K562 (cell line): ENCODE measurements around the gene HEY2. TPM values are rescaled to one million over a fixed set of nuclear protein-coding genes. Genes with fewer than 3 reads are reported as not detected.

Experiments used
- ATAC-seq: fragments of 200-7000 bp; cut with Tn5 transposase; 3 replicates; pipeline ENCODE4 v1.9.1; 2020; ENCODE audit warnings: moderate library complexity
- BruUV-seq: library from RNA; stranded (reverse); fragments of 400-500 nt; replicated peaks from 2 replicates; lab custom pipeline; 2021; lab: Mats Ljungman, UMichigan
- CTCF ChIA-PET: fragments of 300-600 bp; formaldehyde crosslinking; extraction: SDS; loops from one replicate; lab custom pipeline; 2021; ENCODE audit warnings: low intra/inter-chr PET ratio; lab: Yijun Ruan, JAX
- POLR2A ChIA-PET: fragments of 300-600, 350-650 bp; sonication (Branson Sonifier 250); formaldehyde crosslinking; extraction: SDS; loops from one replicate; lab custom pipeline; 2021; ENCODE audit warnings: antibody characterized with exemption, inconsistent platforms; lab: Yijun Ruan, JAX
- DNase-seq, 4 experiments: peaks; one replicate each; pipeline versions ENCODE4 v3.0.0 to v3.0.0-alpha.2; 2011 to 2018; ENCODE audit warnings: low spot score in 3 of 4, mixed read lengths in 3 of 4; ENCODE audit errors: extremely low read depth in 1 of 4
- FAIRE-seq: peaks from 2 replicates; lab custom pipeline; 2011; peaks lifted over from hg19 to GRCh38; lab: Jason Lieb, UNC
- H2AFZ ChIP-seq: 2 replicates; pipeline ENCODE4 v1.6.0; 2011; ENCODE audit warnings: low read depth, low read length, control low read depth, inconsistent platforms
- H3K27ac ChIP-seq: fragments of 200-600 bp; 3 replicates; pipeline ENCODE4 v1.8.0; 2011; ENCODE audit warnings: low read depth, mild to moderate bottlenecking, control low read depth, inconsistent platforms, low read length, moderate library complexity, mixed read lengths; ENCODE audit errors: extremely low read depth
- H3K27me3 ChIP-seq, 2 experiments: fragments of 300-600 bp in 1 of 2; 2 replicates in 1 of 2; 3 replicates in 1 of 2; pipeline versions ENCODE4 v1.6.0 to v1.8.0; 2011; ENCODE audit warnings: inconsistent platforms in 2 of 2, low read length in 2 of 2, mild to moderate bottlenecking in 1 of 2, mixed read lengths in 1 of 2, moderate library complexity in 1 of 2; ENCODE audit not compliant: control insufficient read depth in 2 of 2, insufficient read depth in 2 of 2
- H3K36me3 ChIP-seq: fragments of 300-600 bp; 3 replicates; pipeline ENCODE4 v1.8.0; 2011; ENCODE audit warnings: mild to moderate bottlenecking, low read length, inconsistent platforms; ENCODE audit not compliant: control insufficient read depth, insufficient read depth
- H3K4me1 ChIP-seq, 2 experiments: fragments of 200-600 bp in 1 of 2; replicated peaks in 1 of 2; 2 replicates in 1 of 2; 3 replicates in 1 of 2; pipeline versions ENCODE4 v1.5.1 to v1.8.0; 2011; ENCODE audit warnings: inconsistent platforms in 2 of 2, low read length in 2 of 2, mild to moderate bottlenecking in 1 of 2, mixed read lengths in 1 of 2, moderate library complexity in 1 of 2; ENCODE audit not compliant: control insufficient read depth in 2 of 2, insufficient read depth in 2 of 2
- H3K4me2 ChIP-seq: 2 replicates; pipeline ENCODE4 v1.6.1; 2011; ENCODE audit warnings: low read length, control low read depth, inconsistent platforms, mixed read lengths; ENCODE audit not compliant: insufficient read depth
- H3K4me3 ChIP-seq: fragments of 200-600 bp; sonication (generic), shearing (Covaris generic); 2 replicates; pipeline ENCODE4 v1.5.1; 2016; ENCODE audit warnings: control low read depth, inconsistent platforms
- H3K79me2 ChIP-seq: fragments of 200-600 bp; 3 replicates; pipeline ENCODE4 v1.8.0; 2011; ENCODE audit warnings: low read length, inconsistent platforms; ENCODE audit not compliant: control insufficient read depth, insufficient read depth
- H3K9ac ChIP-seq, 2 experiments: 2 replicates each; pipeline versions ENCODE4 v1.6.0 to v1.6.1; 2011; ENCODE audit warnings: low read depth in 2 of 2, low read length in 2 of 2, control low read depth in 1 of 2, inconsistent platforms in 1 of 2, mild to moderate bottlenecking in 1 of 2, mixed read lengths in 1 of 2; ENCODE audit not compliant: insufficient read depth in 1 of 2
- H3K9me1 ChIP-seq: one replicate; pipeline ENCODE4 v1.6.0; 2011; ENCODE audit warnings: inconsistent platforms, mild to moderate bottlenecking, low read length, moderate library complexity; ENCODE audit not compliant: control insufficient read depth, insufficient read depth
- H3K9me3 ChIP-seq: replicated peaks from 2 replicates; pipeline ENCODE4 v1.5.1; 2011; ENCODE audit warnings: low read depth, low read length, inconsistent platforms; ENCODE audit not compliant: control insufficient read depth, insufficient read depth
- H4K20me1 ChIP-seq: replicated peaks from 2 replicates; pipeline ENCODE4 v1.6.1; 2011; ENCODE audit warnings: low read length, inconsistent platforms, mixed read lengths; ENCODE audit not compliant: control insufficient read depth, insufficient read depth
- ELK1 ChIP-seq: sonication (generic); formaldehyde crosslinking; IDR thresholded peaks from 2 replicates; pipeline ENCODE4 v1.8.1; 2022; ENCODE audit warnings: missing genetic modification reagents
- ETV5 ChIP-seq: sonication (generic); formaldehyde crosslinking; IDR thresholded peaks from 2 replicates; pipeline ENCODE4 v1.4.0; 2020; ENCODE audit warnings: low read depth, mild to moderate bottlenecking, missing genetic modification reagents
- FOXP4 ChIP-seq: sonication (generic); formaldehyde crosslinking; IDR thresholded peaks from 2 replicates; pipeline ENCODE4 v1.8.0; 2022; ENCODE audit warnings: mild to moderate bottlenecking, missing genetic modification reagents, borderline replicate concordance
- HMGN3 ChIP-seq: IDR thresholded peaks from 2 replicates; pipeline ENCODE4 v1.6.1; 2011; ENCODE audit warnings: borderline replicate concordance, low read depth, mild to moderate bottlenecking, mixed read lengths, low read length; ENCODE audit not compliant: insufficient read length; ENCODE audit errors: extremely low read depth
- POLR3A ChIP-seq: IDR thresholded peaks from 2 replicates; pipeline ENCODE4 v1.6.1; 2011; ENCODE audit warnings: borderline replicate concordance, mild to moderate bottlenecking, moderate library complexity; ENCODE audit not compliant: insufficient read length, insufficient read depth; ENCODE audit errors: extremely low read depth
- SLC30A9 ChIP-seq: fragments of 250-450 bp; sonication (Bioruptor Pico); IDR thresholded peaks from 2 replicates; pipeline ENCODE4 v1.8.0; 2022; ENCODE audit warnings: mild to moderate bottlenecking, moderate library complexity
- ZBTB8A ChIP-seq: fragments of 450-650 bp; IDR thresholded peaks from 2 replicates; pipeline ENCODE4 v1.6.1; 2018; ENCODE audit warnings: mild to moderate bottlenecking, moderate library complexity; ENCODE audit not compliant: partially characterized antibody
- ZNF24 ChIP-seq: fragments of 450-650 bp; IDR thresholded peaks from 2 replicates; pipeline ENCODE4 v1.6.1; 2016
- WGBS: fragments of 100-300 bp; shearing (Covaris generic); methylation state at CpG from one replicate; pipeline ENCODE4 v1.1.6; 2016; ENCODE audit warnings: low coverage, mixed read lengths; ENCODE audit not compliant: insufficient coverage; ENCODE audit errors: missing lambda C conversion rate; 5-methylcytosine and 5-hydroxymethylcytosine counted together
- in situ Hi-C: fragments of 300-500 bp; cut with MboI; formaldehyde crosslinking; loops from 4 replicates; pipeline ENCODE4 v1.15.0; 2018; ENCODE audit warnings: inconsistent platforms, mixed read lengths
- intact Hi-C: fragments of 100-400 bp; cut with micrococcal nuclease; formaldehyde crosslinking; loops from 2 replicates; pipeline ENCODE4 v1.14.2; 2022
- polyA plus RNA-seq, 8 experiments: library from polyadenylated mRNA; depleted of rRNA in 4 of 8; stranded (reverse) in 5 of 8; unstranded in 3 of 8; fragments of >200 nt; fragmentation: Nextera tagmentation in 2 of 8; fragmentation: Illumina TruSeq in 1 of 8; extraction: Ambion mirVana in 2 of 8; extraction: Trizol in 1 of 8; gene quantifications; 2 replicates each; pipeline versions ENCODE4 v1.2.1 to v1.2.3, GENCODE V29; 2011 to 2014; ENCODE audit warnings: inconsistent platforms in 1 of 8, missing spikeins in 1 of 8
- total RNA-seq, 7 experiments: library from RNA; depleted of rRNA in 6 of 7; stranded (reverse); fragments of >200 nt in 6 of 7; fragmentation: Illumina TruSeq in 2 of 7; extraction: Trizol in 2 of 7; gene quantifications; 2 replicates each; pipeline versions ENCODE4 v1.2.1 to v1.2.3, GENCODE V29; 2011 to 2021; ENCODE audit warnings: low replicate concordance in 1 of 7

HEY2 gene
- total and polyA plus RNA-seq, 9 of the 15 experiments (the other 6 are each of a cell fraction or from before 2014, with no cell fraction given): 0.03 to 0.07 (median 0.06) TPM; not detected in 5

GRCh38 chr6:125753937-125754259 is 4.5 kb downstream of the HEY2 start (continued):
- no peak for TF ChIP-seq HMGN3
- TF ChIP-seq SLC30A9 (CRISPR knock-in tag): no peak

GRCh38 chr6:125754566-125754965 is 5.1 kb downstream of the HEY2 start:
- ATAC-seq (no peak), FAIRE-seq (no peak), DNase-seq (no peak)
- H3K9ac ChIP-seq: no peak overlapping the region
- H3K27ac ChIP-seq: no peak overlapping the region
- H3K9me3 ChIP-seq: no peaks in the 10 kb centered on the region
- intact Hi-C loops (loop anchor here (1.0 kb wide), 1 partner anchor 440 kb away; no protein-coding TSS in a partner anchor), in situ Hi-C loops (loop anchor here (10.0 to 25.0 kb wide), 2 partner anchors 592 to 880 kb away; partner anchors contain the start of gene TPD52L1)
- POLR2A ChIA-PET: interaction anchor here (0.6 kb wide), 1 partner anchor 203 kb away, joined by 3 read pairs; no protein-coding TSS in a partner anchor
- no peaks in the 10 kb centered on the region for H3K79me2 ChIP-seq
- no peak overlapping the region for H3K4me3 ChIP-seq
- H2AFZ ChIP-seq: no peak overlapping the region
- peaks cover 9 to 13% of the 10 kb centered on the region in 2 experiments; a peak in 4 of 5 replicates for H3K4me1 ChIP-seq
- no peak overlapping the region for H3K4me2 ChIP-seq
- 0% methylated on average over 2 of the region's 2 CpGs for WGBS
- H3K36me3 ChIP-seq: no peaks in the 10 kb centered on the region
- CTCF ChIA-PET: interaction anchor here (1.2 kb wide), 1 partner anchor 440 kb away, joined by 4 read pairs; no protein-coding TSS in a partner anchor
- H4K20me1 ChIP-seq: no peaks in the 10 kb centered on the region
- H3K9me1 ChIP-seq: peaks cover 3% of the 10 kb centered on the region
- BruUV-seq: no TSS peak
- peaks cover 14 to 28% of the 10 kb centered on the region in 2 experiments for H3K27me3 ChIP-seq
- no peak for TF ChIP-seq ZNF24
- TF ChIP-seq ETV5: no peak
- no peak for TF ChIP-seq FOXP4
- TF ChIP-seq POLR3A: no peak
- TF ChIP-seq ZBTB8A: no peak
- no peak for TF ChIP-seq ELK1 (CRISPR knock-in tag)
